K562 (cell line): ENCODE measurements around the gene ZFP92. TPM values are rescaled to one million over a fixed set of nuclear protein-coding genes. Genes with fewer than 3 reads are reported as not detected.

ENCODE experiments used
- ARNT ChIP-seq, 2 experiments: fragments of 450-650 bp; IDR thresholded peaks; 2 replicates each; pipeline ENCODE4 v1.6.1; 2016; ENCODE audit warnings: mild to moderate bottlenecking in 1 of 2
- CBFA2T2 ChIP-seq: fragments of 450-650 bp; conservative IDR thresholded peaks from 2 replicates; pipeline ENCODE4 v1.6.1; 2017; ENCODE audit warnings: mild to moderate bottlenecking
- CHD7 ChIP-seq: fragments of 200-600 bp; sonication (generic); IDR thresholded peaks from one replicate; pipeline ENCODE4 v1.6.1; 2012; ENCODE audit warnings: mild to moderate bottlenecking, low read depth, low read length, inconsistent platforms
- E2F3 ChIP-seq: fragments of 250-450 bp; sonication (Bioruptor Pico); IDR thresholded peaks from 2 replicates; pipeline ENCODE4 v1.4.0; 2020; ENCODE audit warnings: mild to moderate bottlenecking
- FOS ChIP-seq: IDR thresholded peaks from 3 replicates; pipeline ENCODE4 v1.6.1; 2011; ENCODE audit not compliant: insufficient read length; ENCODE audit errors: extremely low read depth
- GMEB1 ChIP-seq: fragments of 250-450 bp; sonication (Bioruptor Pico); IDR thresholded peaks from 2 replicates; pipeline ENCODE4 v1.4.0; 2020; ENCODE audit warnings: mild to moderate bottlenecking
- HDAC8 ChIP-seq: fragments of 450-650 bp; IDR thresholded peaks from 2 replicates; pipeline ENCODE4 v1.6.1; 2016; ENCODE audit warnings: mild to moderate bottlenecking, missing genetic modification characterization, moderate library complexity, missing compliant biosample characterization
- MXI1 ChIP-seq: IDR thresholded peaks from 2 replicates; pipeline ENCODE4 v1.6.1; 2011; ENCODE audit warnings: low read depth, mild to moderate bottlenecking, improper control_type of control experiment, low read length
- NR2F6 ChIP-seq: fragments of 450-650 bp; formaldehyde crosslinking; IDR thresholded peaks from 2 replicates; pipeline ENCODE4 v1.4.0; 2020; ENCODE audit warnings: mild to moderate bottlenecking
- RHOXF2B ChIP-seq: fragments of 250-450 bp; sonication (Bioruptor Pico); conservative IDR thresholded peaks from 2 replicates; pipeline ENCODE4 v1.5.1; 2021
- SAFB ChIP-seq: fragments of 200-400 bp; formaldehyde crosslinking; IDR thresholded peaks from 2 replicates; pipeline ENCODE4 v1.6.1; 2017; ENCODE audit warnings: low read depth, low read length, borderline replicate concordance
- SP1 ChIP-seq: sonication (generic); formaldehyde crosslinking; IDR thresholded peaks from 2 replicates; pipeline ENCODE4 v1.8.1; 2022; ENCODE audit warnings: mild to moderate bottlenecking, missing genetic modification reagents
- ZBTB8A ChIP-seq: fragments of 450-650 bp; IDR thresholded peaks from 2 replicates; pipeline ENCODE4 v1.6.1; 2018; ENCODE audit warnings: mild to moderate bottlenecking, moderate library complexity; ENCODE audit not compliant: partially characterized antibody
- ZNF778 ChIP-seq: fragments of 450-650 bp; formaldehyde crosslinking; IDR thresholded peaks from 2 replicates; pipeline ENCODE4 v1.4.0; 2020; ENCODE audit warnings: mild to moderate bottlenecking, moderate library complexity
- polyA plus RNA-seq, 8 experiments: library from polyadenylated mRNA; depleted of rRNA in 4 of 8; stranded (reverse) in 5 of 8; unstranded in 3 of 8; fragments of >200 nt; fragmentation: Nextera tagmentation in 2 of 8; fragmentation: Illumina TruSeq in 1 of 8; extraction: Ambion mirVana in 2 of 8; extraction: Trizol in 1 of 8; gene quantifications; 2 replicates each; pipeline versions ENCODE4 v1.2.1 to v1.2.3, GENCODE V29; 2011 to 2014; ENCODE audit warnings: inconsistent platforms in 1 of 8, missing spikeins in 1 of 8
- total RNA-seq, 7 experiments: library from RNA; depleted of rRNA in 6 of 7; stranded (reverse); fragments of >200 nt in 6 of 7; fragmentation: Illumina TruSeq in 2 of 7; extraction: Trizol in 2 of 7; gene quantifications; 2 replicates each; pipeline versions ENCODE4 v1.2.1 to v1.2.3, GENCODE V29; 2011 to 2021; ENCODE audit warnings: low replicate concordance in 1 of 7

The ZFP92 gene
- total and polyA plus RNA-seq, 9 of the 15 experiments (the other 6 are each of a cell fraction or from before 2014, with no cell fraction given): 0.32 to 3.3 (median 1.8) TPM

DNA sequence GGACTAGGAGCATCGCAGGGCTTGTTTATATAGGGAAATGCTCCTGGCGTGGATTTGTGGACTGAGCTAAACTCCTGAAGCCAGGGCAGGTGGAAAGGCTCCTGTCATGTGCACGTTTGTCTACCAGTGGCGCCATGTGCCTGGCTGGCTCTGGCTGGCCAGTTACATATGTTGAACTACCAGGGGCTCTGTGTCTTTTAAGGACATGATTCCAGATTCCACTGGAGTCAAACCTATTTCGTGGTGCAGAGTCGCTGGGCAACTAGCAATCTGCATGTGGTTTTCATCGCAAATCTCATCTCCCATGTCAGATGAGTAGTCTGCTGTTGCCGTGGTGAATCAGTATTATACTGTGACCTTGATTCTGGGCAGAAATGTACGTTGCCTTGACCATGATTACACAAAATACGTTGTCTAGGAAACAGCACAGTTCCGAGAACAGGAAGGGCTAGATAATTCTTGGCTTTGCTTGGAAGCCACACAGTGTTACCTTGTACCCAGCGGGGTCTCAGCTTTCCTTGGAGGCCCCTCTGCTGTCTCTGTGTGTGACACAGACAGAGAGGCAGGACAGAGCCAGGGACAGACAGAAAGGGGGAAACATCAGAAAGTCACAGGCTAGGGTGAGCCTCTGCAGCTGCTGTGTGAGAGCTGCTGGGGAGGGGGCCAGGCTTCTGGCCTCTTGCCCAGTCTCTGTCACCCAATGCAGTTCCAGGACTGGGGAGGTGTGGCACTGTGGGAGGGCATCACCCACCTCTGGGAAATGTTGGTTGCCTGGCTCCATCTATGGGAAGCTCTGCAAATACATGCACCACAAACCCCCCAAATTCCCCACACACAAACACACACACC is 29.4 kb upstream of the ZFP92 start (continued):
- TF ChIP-seq MXI1 (peak; percentile 71; the same call in 1 of the 2 replicates), CHD7 (no peak), ZBTB8A (no peak), CBFA2T2 (no peak), NR2F6 (CRISPR knock-in tag) (no peak), FOS (no peak), GMEB1 (CRISPR knock-in tag) (no peak), E2F3 (CRISPR knock-in tag) (no peak), ZNF778 (CRISPR knock-in tag) (no peak), SAFB (no peak), RHOXF2B (CRISPR knock-in tag) (no peak), HDAC8 (tag) (no peak), ARNT (IDR thresholded peaks at IDR 0.05) (no peak), SP1 (CRISPR knock-in tag) (no peak)
